ENCODE data around the gene SYT1.

SYT1 gene

DNA sequence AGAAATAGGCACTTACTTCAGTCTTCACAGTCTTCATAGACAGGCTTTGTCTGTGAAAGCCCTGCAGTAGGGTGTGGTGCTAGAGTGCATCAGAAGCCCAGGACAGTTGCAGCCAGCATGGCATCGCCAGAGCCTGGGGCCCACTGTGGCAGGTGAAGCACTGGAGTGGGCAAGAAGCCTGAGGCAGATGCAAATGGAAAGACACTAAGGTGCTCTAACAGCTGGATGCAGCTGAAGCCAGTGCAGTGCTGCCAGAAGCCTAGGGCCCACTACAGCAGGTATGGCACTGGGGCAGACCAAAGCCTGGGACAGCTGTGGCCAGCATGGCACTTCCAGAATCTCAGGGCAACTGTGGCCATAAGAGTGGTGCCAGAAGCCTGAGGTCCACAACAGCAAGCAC lies 358.6 kb downstream of the SYT1 start:
- TF ChIP-seq, protein P1, sequence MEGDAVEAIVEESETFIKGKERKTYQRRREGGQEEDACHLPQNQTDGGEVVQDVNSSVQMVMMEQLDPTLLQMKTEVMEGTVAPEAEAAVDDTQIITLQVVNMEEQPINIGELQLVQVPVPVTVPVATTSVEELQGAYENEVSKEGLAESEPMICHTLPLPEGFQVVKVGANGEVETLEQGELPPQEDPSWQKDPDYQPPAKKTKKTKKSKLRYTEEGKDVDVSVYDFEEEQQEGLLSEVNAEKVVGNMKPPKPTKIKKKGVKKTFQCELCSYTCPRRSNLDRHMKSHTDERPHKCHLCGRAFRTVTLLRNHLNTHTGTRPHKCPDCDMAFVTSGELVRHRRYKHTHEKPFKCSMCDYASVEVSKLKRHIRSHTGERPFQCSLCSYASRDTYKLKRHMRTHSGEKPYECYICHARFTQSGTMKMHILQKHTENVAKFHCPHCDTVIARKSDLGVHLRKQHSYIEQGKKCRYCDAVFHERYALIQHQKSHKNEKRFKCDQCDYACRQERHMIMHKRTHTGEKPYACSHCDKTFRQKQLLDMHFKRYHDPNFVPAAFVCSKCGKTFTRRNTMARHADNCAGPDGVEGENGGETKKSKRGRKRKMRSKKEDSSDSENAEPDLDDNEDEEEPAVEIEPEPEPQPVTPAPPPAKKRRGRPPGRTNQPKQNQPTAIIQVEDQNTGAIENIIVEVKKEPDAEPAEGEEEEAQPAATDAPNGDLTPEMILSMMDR (IDR thresholded peaks at IDR 0.05; ENCODE audit: low read depth, low read length), result no peak
- DNase-seq (ENCODE audit: extremely low read depth, low read depth), result no peak

DNA sequence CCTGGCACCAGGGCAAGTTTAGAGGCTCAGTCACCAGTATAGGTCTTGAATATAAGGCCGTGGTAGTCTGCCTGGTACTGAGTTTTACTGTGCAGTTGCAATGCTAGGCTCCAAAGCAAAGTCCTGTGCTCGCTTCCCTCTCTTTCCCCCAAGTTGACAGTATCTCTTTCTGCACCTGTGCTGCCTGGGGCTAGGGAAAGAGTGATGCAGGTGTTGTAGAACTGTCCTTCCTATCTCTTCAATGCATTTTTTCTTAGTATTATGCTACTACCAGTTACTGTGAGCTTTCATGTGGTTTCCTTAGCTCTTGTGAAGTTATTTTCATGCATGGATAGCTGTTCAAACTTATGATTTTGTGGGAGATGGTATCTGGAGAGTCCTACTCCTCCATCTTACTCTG lies 359.2 kb downstream of the SYT1 start:
- TF ChIP-seq, protein P1 (IDR thresholded peaks at IDR 0.05; ENCODE audit: low read depth, low read length), result no peak

DNA sequence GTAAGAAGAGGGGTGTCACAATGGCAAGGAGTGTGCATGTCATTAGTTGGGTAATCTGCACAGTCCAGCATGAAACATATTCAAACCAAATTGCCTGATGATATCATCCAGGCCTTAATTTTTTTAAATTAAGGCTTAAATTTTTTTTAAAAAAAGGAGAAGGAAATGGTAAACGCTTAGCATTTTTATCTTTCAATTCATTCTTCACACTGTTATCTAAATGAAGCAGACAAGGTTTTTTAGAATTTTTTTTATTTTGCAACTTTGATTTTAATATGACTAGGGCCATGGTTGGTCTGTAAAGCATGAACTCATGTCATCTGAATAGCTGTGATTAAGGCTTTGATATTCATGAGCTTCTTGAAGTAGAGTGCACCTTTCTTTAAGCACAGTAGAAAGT lies 362.5 kb downstream of the SYT1 start:
- TF ChIP-seq, protein P1 (IDR thresholded peaks at IDR 0.05; ENCODE audit: low read depth, low read length), result no peak
- no peak for DNase-seq (ENCODE audit: extremely low read depth, low read depth)

More for the DNA sequence above, 359.2 kb downstream of the SYT1 start:
- DNase-seq (ENCODE audit: extremely low read depth, low read depth), result no peak

DNA sequence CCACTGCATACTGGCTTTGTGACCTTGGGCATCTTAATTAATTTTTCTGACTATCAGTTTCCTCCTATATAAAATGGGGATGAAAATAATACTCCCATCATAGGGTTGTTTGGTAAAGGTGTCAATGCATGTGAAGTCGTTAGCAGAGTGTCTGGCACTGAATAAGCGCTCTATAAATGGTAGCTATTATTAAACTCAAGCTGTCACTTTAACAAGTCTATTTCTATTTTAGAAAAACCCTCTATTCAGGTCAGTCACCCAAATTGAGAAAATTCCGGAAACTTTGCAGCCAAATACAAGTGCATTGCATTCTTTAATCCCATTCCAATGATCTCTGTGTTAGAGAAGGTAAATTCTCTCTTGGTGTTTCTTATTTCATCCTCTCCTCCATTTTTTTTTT lies 363.1 kb downstream of the SYT1 start:
- TF ChIP-seq, protein P1 (IDR thresholded peaks at IDR 0.05; ENCODE audit: low read depth, low read length), result no peak
- no peak for DNase-seq (ENCODE audit: extremely low read depth, low read depth)

DNA sequence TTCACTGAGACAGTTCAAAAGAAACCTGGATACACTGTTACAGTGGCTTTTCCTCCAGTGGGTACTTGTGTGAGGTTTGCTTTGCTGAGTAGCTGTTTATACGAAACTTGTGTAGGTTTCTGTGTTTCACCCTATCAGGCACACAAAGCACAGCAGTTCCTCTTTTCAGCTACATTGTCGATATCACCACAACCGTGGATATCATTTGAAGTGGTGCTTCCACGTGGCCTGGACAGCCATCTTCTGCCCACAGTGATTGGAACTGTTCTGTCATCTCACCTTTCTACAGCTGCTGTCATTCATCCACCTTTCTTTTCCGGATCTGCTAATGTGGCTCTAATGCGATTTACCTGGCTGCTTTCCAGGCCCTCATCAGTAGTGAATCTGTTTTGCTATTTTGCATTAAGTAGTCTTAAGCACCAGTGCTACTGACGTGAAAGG lies 368.8 kb downstream of the SYT1 start:
- DNase-seq (ENCODE audit: extremely low read depth, low read depth), result no peak
- TF ChIP-seq, protein P1 (IDR thresholded peaks at IDR 0.05; ENCODE audit: low read depth, low read length), result no peak

DNA sequence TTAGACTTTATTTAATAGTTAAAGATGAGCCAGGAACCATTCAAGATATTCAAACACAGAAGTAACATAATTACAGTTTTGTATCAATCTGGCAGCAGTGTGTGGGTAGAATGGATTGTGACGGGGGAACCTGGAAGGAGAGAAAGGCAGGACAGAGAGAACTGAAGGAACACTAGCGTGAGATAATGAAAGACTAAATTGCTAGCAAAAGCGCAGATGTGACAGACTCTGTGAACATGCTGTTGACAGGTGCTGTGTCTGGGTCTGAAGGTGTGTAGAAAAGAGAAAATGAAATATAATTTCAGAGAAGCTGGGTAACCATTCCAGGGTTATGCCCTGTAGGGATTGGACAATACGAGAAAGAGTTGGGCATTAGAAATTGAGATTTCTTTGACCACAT lies 372.3 kb downstream of the SYT1 start:
- TF ChIP-seq, protein P1 (IDR thresholded peaks at IDR 0.05; ENCODE audit: low read depth, low read length), result no peak
- no peak for DNase-seq (ENCODE audit: extremely low read depth, low read depth)

DNA sequence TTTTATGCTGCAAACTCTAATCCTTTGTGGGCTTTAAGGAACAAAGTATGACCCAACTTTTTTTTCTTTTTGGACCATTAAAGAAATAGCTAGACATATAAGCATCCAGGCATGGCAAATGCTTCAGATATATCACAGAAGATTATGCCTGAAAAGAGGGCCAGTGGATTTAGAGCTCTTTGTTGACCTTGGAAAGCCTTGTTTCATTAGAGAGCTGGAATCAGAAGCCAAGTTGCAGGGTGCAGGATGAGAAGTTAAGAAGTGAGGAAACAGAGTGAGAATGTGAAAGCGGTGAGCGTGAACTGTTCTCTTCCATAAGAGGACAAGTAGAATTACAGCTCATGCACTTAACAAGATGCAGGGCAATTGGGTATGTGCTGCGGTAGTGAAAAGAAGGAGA lies 373.7 kb downstream of the SYT1 start:
- DNase-seq (ENCODE audit: extremely low read depth, low read depth), result no peak
- TF ChIP-seq, protein P1 (IDR thresholded peaks at IDR 0.05; ENCODE audit: low read depth, low read length), result no peak

All from AG09319 (cell line).